Measurements from ENCODE around the gene ATP2A2. TPM values are rescaled to one million over a fixed set of nuclear protein-coding genes. Genes with fewer than 3 reads are reported as not detected.
A peak's percentile ranks its signal among the peaks of the same experiment; 100 is the strongest.
"Not testable (repeated sequence)": the region's sequence is repeated elsewhere in the genome, so short reads cannot be mapped to it uniquely, and the experiment has no call there.

ATP2A2 gene
- polyA plus RNA-seq, 1 experiment = 267 TPM

DNA sequence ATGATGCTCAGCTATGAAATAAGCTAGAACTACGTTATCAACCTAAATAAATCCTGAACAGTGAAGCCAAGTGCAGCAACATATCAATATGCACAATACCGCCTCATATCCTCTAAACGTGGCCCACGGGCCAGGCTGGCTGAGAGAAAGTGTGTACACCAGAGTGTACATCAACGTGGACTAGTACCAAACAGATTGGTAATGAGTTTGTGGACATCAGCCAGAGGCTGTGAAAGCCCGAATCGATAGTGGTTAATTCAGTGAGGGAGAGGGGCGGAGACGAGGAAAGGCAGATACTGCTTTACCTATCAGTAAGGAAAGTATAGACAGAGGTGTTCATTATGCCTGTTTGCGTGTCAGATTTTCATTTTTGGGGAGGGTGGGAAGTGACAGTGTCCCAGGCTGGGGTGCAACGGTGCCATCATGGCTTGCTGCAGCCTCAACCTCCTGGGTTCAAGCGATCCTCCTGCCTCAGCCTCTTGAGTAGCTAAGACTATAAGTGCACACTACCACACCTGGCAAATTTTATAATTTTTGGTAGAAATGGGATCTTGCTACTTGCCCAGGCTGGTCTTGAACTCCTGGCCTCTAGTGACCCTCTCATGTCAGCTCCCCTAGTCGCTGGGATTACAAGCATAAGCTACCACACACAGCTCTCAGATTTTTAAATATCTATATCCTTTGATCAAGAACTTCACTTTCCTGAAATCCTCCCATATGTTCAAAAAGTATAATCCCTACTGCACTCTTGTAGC is 72.3 kb downstream of the ATP2A2 start:
- DNase-seq (ENCODE audit: low read depth) = no peak
- Histone ChIP-seq H3K27me3 (ENCODE audit: control insufficient read depth, insufficient read depth, low read length) (no peaks in the 10 kb centered on the region), H3K36me3 (ENCODE audit: control insufficient read depth, insufficient read depth, low read length) (peaks cover 20% of the 10 kb centered on the region), H3K4me3 (ENCODE audit: low read depth, low read length) (no peak overlapping the region)
- TF ChIP-seq, protein P1, sequence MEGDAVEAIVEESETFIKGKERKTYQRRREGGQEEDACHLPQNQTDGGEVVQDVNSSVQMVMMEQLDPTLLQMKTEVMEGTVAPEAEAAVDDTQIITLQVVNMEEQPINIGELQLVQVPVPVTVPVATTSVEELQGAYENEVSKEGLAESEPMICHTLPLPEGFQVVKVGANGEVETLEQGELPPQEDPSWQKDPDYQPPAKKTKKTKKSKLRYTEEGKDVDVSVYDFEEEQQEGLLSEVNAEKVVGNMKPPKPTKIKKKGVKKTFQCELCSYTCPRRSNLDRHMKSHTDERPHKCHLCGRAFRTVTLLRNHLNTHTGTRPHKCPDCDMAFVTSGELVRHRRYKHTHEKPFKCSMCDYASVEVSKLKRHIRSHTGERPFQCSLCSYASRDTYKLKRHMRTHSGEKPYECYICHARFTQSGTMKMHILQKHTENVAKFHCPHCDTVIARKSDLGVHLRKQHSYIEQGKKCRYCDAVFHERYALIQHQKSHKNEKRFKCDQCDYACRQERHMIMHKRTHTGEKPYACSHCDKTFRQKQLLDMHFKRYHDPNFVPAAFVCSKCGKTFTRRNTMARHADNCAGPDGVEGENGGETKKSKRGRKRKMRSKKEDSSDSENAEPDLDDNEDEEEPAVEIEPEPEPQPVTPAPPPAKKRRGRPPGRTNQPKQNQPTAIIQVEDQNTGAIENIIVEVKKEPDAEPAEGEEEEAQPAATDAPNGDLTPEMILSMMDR (IDR thresholded peaks at IDR 0.05; ENCODE audit: insufficient read depth, low read depth, low read length) = no peak
- CTCF ChIA-PET = interaction anchor here (0.7 to 1.5 kb wide), 4 partner anchors 12 to 248 kb away, joined by 3 read pairs; no protein-coding TSS in a partner anchor
- POLR2A ChIA-PET = no interaction called here

- ChIA-PET POLR2A (no interaction called here), CTCF (interaction anchor here (1.0 to 1.5 kb wide), 2 partner anchors 11 to 247 kb away, joined by 3 read pairs; no protein-coding TSS in a partner anchor)
- no peaks in the 10 kb centered on the region for H3K27me3 ChIP-seq (ENCODE audit: control insufficient read depth, insufficient read depth, low read length)
- TF ChIP-seq, protein P1 (IDR thresholded peaks at IDR 0.05; ENCODE audit: insufficient read depth, low read depth, low read length) = no peak
- H3K4me3 ChIP-seq (ENCODE audit: low read depth, low read length) = no peak overlapping the region
- peaks cover 13% of the 10 kb centered on the region for H3K36me3 ChIP-seq (ENCODE audit: control insufficient read depth, insufficient read depth, low read length)
- no peak for DNase-seq (ENCODE audit: low read depth)
Measured at GRCh38 chr12:110354172-110354780, 73.2 kb downstream of the ATP2A2 start.

- Histone ChIP-seq H3K36me3 (ENCODE audit: control insufficient read depth, insufficient read depth, low read length) (peaks cover 6% of the 10 kb centered on the region), H3K4me3 (ENCODE audit: low read depth, low read length) (no peak overlapping the region), H3K27me3 (ENCODE audit: control insufficient read depth, insufficient read depth, low read length) (no peaks in the 10 kb centered on the region)
- TF ChIP-seq, protein P1 (IDR thresholded peaks at IDR 0.05; ENCODE audit: insufficient read depth, low read depth, low read length) = peak; percentile 52
- no peak for DNase-seq (ENCODE audit: low read depth)
- ChIA-PET CTCF (no interaction called here), POLR2A (no interaction called here)
Measured at GRCh38 chr12:110355073-110355472, 74.0 kb downstream of the ATP2A2 start.

GRCh38 chr12:110358384-110359097 is 77.5 kb downstream of the ATP2A2 start:
- H3K27me3 ChIP-seq (ENCODE audit: control insufficient read depth, insufficient read depth, low read length); DNase-seq (ENCODE audit: low read depth); H3K36me3 ChIP-seq (ENCODE audit: control insufficient read depth, insufficient read depth, low read length); POLR2A ChIA-PET; H3K4me3 ChIP-seq (ENCODE audit: low read depth, low read length): not testable (repeated sequence)
- TF ChIP-seq, protein P1 (IDR thresholded peaks at IDR 0.05; ENCODE audit: insufficient read depth, low read depth, low read length) = peak; percentile 38
- CTCF ChIA-PET = interaction anchor here (0.7 to 3.7 kb wide), 10 partner anchors 9 to 494 kb away, joined by 3 to 15 read pairs (median 4); no protein-coding TSS in a partner anchor

- POLR2A ChIA-PET = no interaction called here
- CTCF ChIA-PET = interaction anchor here (1.3 kb wide), 1 partner anchor 12 kb away, joined by 4 read pairs; no protein-coding TSS in a partner anchor
- Histone ChIP-seq H3K27me3 (ENCODE audit: control insufficient read depth, insufficient read depth, low read length) (no peaks in the 10 kb centered on the region), H3K36me3 (ENCODE audit: control insufficient read depth, insufficient read depth, low read length) (no peaks in the 10 kb centered on the region), H3K4me3 (ENCODE audit: low read depth, low read length) (no peak overlapping the region)
- TF ChIP-seq, protein P1 (IDR thresholded peaks at IDR 0.05; ENCODE audit: insufficient read depth, low read depth, low read length) = no peak
- DNase-seq (ENCODE audit: low read depth) = no peak
Measured at GRCh38 chr12:110361216-110361615, 80.2 kb downstream of the ATP2A2 start.

Data from BJ (cell line).